Esophagus squamous epithelium (tissue), 4 donors: ENCODE measurements around the gene ZEB1.

Experiments
- POLR2A ChIP-seq, 4 donors: fragments of 450-650 bp; IDR thresholded peaks; one replicate each; pipeline ENCODE4 v1.6.1; 2017; ENCODE audit warnings: antibody characterized with exemption in 4 of 4, mild to moderate bottlenecking in 4 of 4, moderate library complexity in 3 of 4
- TF ChIP-seq, protein P1 (sequence below), 6 experiments: fragments of 450-650 bp in 4 of 6; fragments of 200-600 bp in 2 of 6; sonication (generic) in 2 of 6; IDR thresholded peaks; one replicate each; pipeline ENCODE4 v1.5.1; 2016 to 2019; ENCODE audit warnings: antibody characterized with exemption in 6 of 6, mild to moderate bottlenecking in 4 of 6, moderate library complexity in 4 of 6

DNA sequence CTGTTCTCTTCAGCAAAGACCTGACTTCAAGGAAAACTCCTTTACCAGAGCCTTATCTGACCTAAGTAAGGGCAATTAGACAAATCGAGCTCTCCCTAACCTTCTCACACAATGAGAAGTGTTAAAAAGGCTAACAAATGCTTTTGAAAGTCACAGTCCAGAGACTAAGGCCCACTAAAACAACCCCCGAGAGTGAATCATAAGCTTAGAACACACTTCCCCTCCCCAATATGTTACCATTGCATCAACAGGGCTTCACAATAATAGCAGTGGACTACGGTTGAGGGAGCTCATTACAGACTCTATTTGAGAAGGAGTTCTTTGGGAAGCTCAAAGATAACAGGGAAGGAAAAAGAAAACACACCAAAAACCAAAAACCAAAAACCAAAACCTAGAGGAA is 28.6 kb upstream of the ZEB1 start:
- no peak for TF ChIP-seq POLR2A (IDR thresholded peaks at IDR 0.05)
- TF ChIP-seq, protein P1, sequence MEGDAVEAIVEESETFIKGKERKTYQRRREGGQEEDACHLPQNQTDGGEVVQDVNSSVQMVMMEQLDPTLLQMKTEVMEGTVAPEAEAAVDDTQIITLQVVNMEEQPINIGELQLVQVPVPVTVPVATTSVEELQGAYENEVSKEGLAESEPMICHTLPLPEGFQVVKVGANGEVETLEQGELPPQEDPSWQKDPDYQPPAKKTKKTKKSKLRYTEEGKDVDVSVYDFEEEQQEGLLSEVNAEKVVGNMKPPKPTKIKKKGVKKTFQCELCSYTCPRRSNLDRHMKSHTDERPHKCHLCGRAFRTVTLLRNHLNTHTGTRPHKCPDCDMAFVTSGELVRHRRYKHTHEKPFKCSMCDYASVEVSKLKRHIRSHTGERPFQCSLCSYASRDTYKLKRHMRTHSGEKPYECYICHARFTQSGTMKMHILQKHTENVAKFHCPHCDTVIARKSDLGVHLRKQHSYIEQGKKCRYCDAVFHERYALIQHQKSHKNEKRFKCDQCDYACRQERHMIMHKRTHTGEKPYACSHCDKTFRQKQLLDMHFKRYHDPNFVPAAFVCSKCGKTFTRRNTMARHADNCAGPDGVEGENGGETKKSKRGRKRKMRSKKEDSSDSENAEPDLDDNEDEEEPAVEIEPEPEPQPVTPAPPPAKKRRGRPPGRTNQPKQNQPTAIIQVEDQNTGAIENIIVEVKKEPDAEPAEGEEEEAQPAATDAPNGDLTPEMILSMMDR (IDR thresholded peaks at IDR 0.05), result no peak
